H9 (cell line): ENCODE data around the gene OLA1. TPM values are rescaled to one million over a fixed set of nuclear protein-coding genes. Genes with fewer than 3 reads are reported as not detected.

Experiments used
- DNase-seq: peaks from one replicate; pipeline ENCODE4 v3.0.0-alpha.2; 2017
- H2AFZ ChIP-seq: one replicate; pipeline ENCODE4 v1.6.1; 2013; ENCODE audit warnings: mild to moderate bottlenecking, low read length, control low read depth, moderate library complexity
- H2AK5ac ChIP-seq: 2 replicates; pipeline ENCODE4 v1.6.1; 2013; ENCODE audit warnings: low read length, control low read depth, mixed read lengths; ENCODE audit not compliant: insufficient read length
- H2BK120ac ChIP-seq: one replicate; pipeline ENCODE4 v1.6.1; 2013; ENCODE audit warnings: low read depth, mild to moderate bottlenecking, low read length, control low read depth, inconsistent platforms; ENCODE audit not compliant: poor library complexity, severe bottlenecking
- H2BK12ac ChIP-seq: 2 replicates; pipeline ENCODE4 v1.6.1; 2013; ENCODE audit warnings: low read length, control low read depth, mixed read lengths, low read depth; ENCODE audit not compliant: insufficient read length
- H2BK15ac ChIP-seq: 2 replicates; pipeline ENCODE4 v1.6.1; 2013; ENCODE audit warnings: low read depth, low read length, control low read depth
- H2BK20ac ChIP-seq: one replicate; pipeline ENCODE4 v1.6.1; 2013; ENCODE audit warnings: low read depth, mild to moderate bottlenecking, low read length, control low read depth, inconsistent platforms; ENCODE audit not compliant: poor library complexity, severe bottlenecking
- H2BK5ac ChIP-seq: 2 replicates; pipeline ENCODE4 v1.6.1; 2013; ENCODE audit warnings: low read length, control low read depth, mixed read lengths; ENCODE audit not compliant: insufficient read length
- H3K14ac ChIP-seq: 2 replicates; pipeline ENCODE4 v1.6.1; 2013; ENCODE audit warnings: low read length, control low read depth; ENCODE audit not compliant: insufficient read depth
- H3K18ac ChIP-seq: 2 replicates; pipeline ENCODE4 v1.6.1; 2013; ENCODE audit warnings: low read depth, mild to moderate bottlenecking, mixed read lengths, low read length, control low read depth; ENCODE audit not compliant: insufficient read length
- H3K23ac ChIP-seq: 2 replicates; pipeline ENCODE4 v1.6.1; 2013; ENCODE audit warnings: low read length, control low read depth, mixed read lengths, low read depth; ENCODE audit not compliant: insufficient read length
- H3K23me2 ChIP-seq: 2 replicates; pipeline ENCODE4 v1.6.1; 2013; ENCODE audit warnings: low read depth, mild to moderate bottlenecking, mixed read lengths, low read length, control low read depth; ENCODE audit not compliant: insufficient read length, poor library complexity, severe bottlenecking
- H3K27ac ChIP-seq: 2 replicates; pipeline ENCODE4 v1.5.1; 2013; ENCODE audit warnings: low read length, control low read depth, mixed read lengths, low read depth; ENCODE audit not compliant: insufficient read length
- H3K27me3 ChIP-seq: 2 replicates; pipeline ENCODE4 v1.6.1; 2013; ENCODE audit warnings: low read length, control low read depth, inconsistent platforms; ENCODE audit not compliant: insufficient read depth
- H3K4ac ChIP-seq: 2 replicates; pipeline ENCODE4 v1.6.1; 2013; ENCODE audit warnings: low read depth, mild to moderate bottlenecking, control low read depth, inconsistent platforms, low read length, moderate library complexity
- H3K4me1 ChIP-seq: 2 replicates; pipeline ENCODE4 v1.6.1; 2013; ENCODE audit warnings: low read length, control low read depth, inconsistent platforms; ENCODE audit not compliant: insufficient read depth
- H3K4me2 ChIP-seq: 2 replicates; pipeline ENCODE4 v1.6.1; 2013; ENCODE audit warnings: low read length, control low read depth, mixed read lengths; ENCODE audit not compliant: insufficient read length, insufficient read depth
- H3K56ac ChIP-seq: 2 replicates; pipeline ENCODE4 v1.6.1; 2013; ENCODE audit warnings: low read depth, mild to moderate bottlenecking, mixed read lengths, low read length, control low read depth; ENCODE audit not compliant: insufficient read length
- H3K79me1 ChIP-seq: 2 replicates; pipeline ENCODE4 v1.6.1; 2013; ENCODE audit warnings: low read depth, mild to moderate bottlenecking, moderate library complexity, low read length, control low read depth, inconsistent platforms; ENCODE audit not compliant: insufficient read depth, poor library complexity, severe bottlenecking
- H3K79me2 ChIP-seq: 2 replicates; pipeline ENCODE4 v1.6.1; 2013; ENCODE audit warnings: low read length, control low read depth, inconsistent platforms; ENCODE audit not compliant: insufficient read depth
- H3K9ac ChIP-seq: 2 replicates; pipeline ENCODE4 v1.6.1; 2013; ENCODE audit warnings: low read length, control low read depth, mixed read lengths; ENCODE audit not compliant: insufficient read length; ENCODE audit errors: extremely low read depth
- H3K9me3 ChIP-seq: one replicate; pipeline ENCODE4 v1.6.1; 2013; ENCODE audit warnings: low read depth, low read length, inconsistent platforms; ENCODE audit not compliant: control insufficient read depth
- H3T11ph ChIP-seq: one replicate; pipeline ENCODE4 v1.6.1; 2013; ENCODE audit warnings: mild to moderate bottlenecking, low read length, control low read depth, inconsistent platforms
- H4K20me1 ChIP-seq: one replicate; pipeline ENCODE4 v1.6.1; 2013; ENCODE audit not compliant: control insufficient read depth, insufficient read length, insufficient read depth
- H4K5ac ChIP-seq: 2 replicates; pipeline ENCODE4 v1.6.1; 2013; ENCODE audit warnings: low read depth, mild to moderate bottlenecking, mixed read lengths, low read length, control low read depth; ENCODE audit not compliant: insufficient read length
- H4K8ac ChIP-seq: replicated peaks from 2 replicates; pipeline ENCODE4 v1.6.1; 2013; ENCODE audit warnings: low read length, control low read depth, mixed read lengths, low read depth; ENCODE audit not compliant: insufficient read length
- H4K91ac ChIP-seq: 2 replicates; pipeline ENCODE4 v1.6.1; 2013; ENCODE audit warnings: low read depth, mild to moderate bottlenecking, moderate library complexity, mixed read lengths, low read length, control low read depth; ENCODE audit not compliant: insufficient read length
- H3K27ac Mint-ChIP-seq, 3 experiments: 2 replicates in 2 of 3; 3 replicates in 1 of 3; pipeline ENCODE4 v1.8.0; 2020 to 2021; ENCODE audit warnings: mixed read lengths in 3 of 3, mild to moderate bottlenecking in 1 of 3, moderate library complexity in 1 of 3
- H3K27me3 Mint-ChIP-seq: 2 replicates; pipeline ENCODE4 v1.8.0; 2021; ENCODE audit warnings: low read depth, mild to moderate bottlenecking, moderate library complexity, mixed read lengths
- H3K36me3 Mint-ChIP-seq, 3 experiments: 2 replicates in 2 of 3; 3 replicates in 1 of 3; pipeline ENCODE4 v1.8.0; 2020 to 2021; ENCODE audit warnings: low read depth in 3 of 3, mixed read lengths in 3 of 3; ENCODE audit not compliant: insufficient read depth in 1 of 3
- H3K4me1 Mint-ChIP-seq, 2 experiments: 2 replicates each; pipeline ENCODE4 v1.8.0; 2020; ENCODE audit warnings: mixed read lengths in 2 of 2
- H3K4me3 Mint-ChIP-seq, 2 experiments: 2 replicates in 1 of 2; 3 replicates in 1 of 2; pipeline ENCODE4 v1.8.0; 2020 to 2021; ENCODE audit warnings: mild to moderate bottlenecking in 2 of 2, mixed read lengths in 2 of 2, moderate library complexity in 1 of 2
- H3K9me3 Mint-ChIP-seq, 2 experiments: 2 replicates in 1 of 2; 3 replicates in 1 of 2; pipeline ENCODE4 v1.8.0; 2020; ENCODE audit warnings: mild to moderate bottlenecking in 2 of 2, mixed read lengths in 2 of 2, moderate library complexity in 1 of 2
- CTCF ChIP-seq: fragments of 200-600 bp; sonication (generic); conservative IDR thresholded peaks from 3 replicates; pipeline ENCODE4 v1.8.0; 2021; ENCODE audit warnings: antibody characterized with exemption, mild to moderate bottlenecking
- WGBS: extraction: QIAGEN DNeasy Blood & Tissue Kit; methylation state at CpG from one replicate; pipeline ENCODE4 v1.1.7; 2013; ENCODE audit warnings: missing lambda C conversion rate, low lambda C conversion rate, mixed read lengths; ENCODE audit not compliant: insufficient read length; ENCODE audit errors: extremely low coverage; 5-methylcytosine and 5-hydroxymethylcytosine counted together
- total RNA-seq: library from RNA; stranded (reverse); gene quantifications from 2 replicates; pipeline ENCODE4 v1.2.1, GENCODE V29; 2021

The OLA1 gene
- total RNA-seq, 1 experiment from 2014 or later = 133 TPM

- no CpG with 5 or more reads among the region's 5 CpGs for WGBS
- no peak for TF ChIP-seq CTCF
- H2BK120ac ChIP-seq = no peak overlapping the region
- H3K4me2 ChIP-seq = no peak overlapping the region
- no peaks in the 10 kb centered on the region for H3K27me3 ChIP-seq
- H3K23ac ChIP-seq = no peak overlapping the region
- no peak overlapping the region for H4K8ac ChIP-seq
- H2BK12ac ChIP-seq = no peak overlapping the region
- no peaks in the 10 kb centered on the region for H3K27me3 Mint-ChIP-seq
- no peak overlapping the region for H3T11ph ChIP-seq
- DNase-seq = no peak
- no peak overlapping the region for H2BK15ac ChIP-seq
- no peak overlapping the region for H2BK5ac ChIP-seq
- H3K56ac ChIP-seq = no peak overlapping the region
- H3K79me1 ChIP-seq = no peaks in the 10 kb centered on the region
- H4K5ac ChIP-seq = no peak overlapping the region
- H3K9ac ChIP-seq = no peak overlapping the region
- H3K18ac ChIP-seq = no peak overlapping the region
- no peak overlapping the region for H3K27ac ChIP-seq
- H4K20me1 ChIP-seq = no peaks in the 10 kb centered on the region
- H2BK20ac ChIP-seq = no peak overlapping the region
- H3K9me3 ChIP-seq = no peaks in the 10 kb centered on the region
- H3K79me2 ChIP-seq = no peaks in the 10 kb centered on the region
- H3K4me1 Mint-ChIP-seq = 0 out of 4 replicates have a peak, but pooled peaks cover 0 to 2% of the 10 kb centered on the region in 2 experiments
- no peaks in the 10 kb centered on the region for H3K23me2 ChIP-seq
- no peaks in the 10 kb centered on the region for H3K4me1 ChIP-seq
- H3K27ac Mint-ChIP-seq = 0 out of 7 replicates have a peak overlapping the region, but pooled peaks of 1 of the 3 experiments have one; percentile 78
- no peak overlapping the region for H3K4ac ChIP-seq
- no peak overlapping the region for H2AFZ ChIP-seq
- H3K14ac ChIP-seq = no peak overlapping the region
- H3K4me3 Mint-ChIP-seq = no peak overlapping the region
- H3K9me3 Mint-ChIP-seq = no peaks in the 10 kb centered on the region
- peaks cover 15 to 43% (median 42%) of the 10 kb centered on the region in 3 experiments for H3K36me3 Mint-ChIP-seq
- no peak overlapping the region for H4K91ac ChIP-seq
- no peak overlapping the region for H2AK5ac ChIP-seq
Measured at GRCh38 chr2:174224125-174224524, 24.2 kb downstream of the OLA1 start.
